K562 (cell line): ENCODE measurements around the gene SNUPN. TPM values are rescaled to one million over a fixed set of nuclear protein-coding genes. Genes with fewer than 3 reads are reported as not detected.
A peak's percentile ranks its signal among the peaks of the same experiment; 100 is the strongest.

ENCODE experiments used
- C11orf30 ChIP-seq: fragments of 450-650 bp; IDR thresholded peaks from 2 replicates; pipeline ENCODE4 v1.6.1; 2016; ENCODE audit warnings: low read depth, mild to moderate bottlenecking
- CBX3 ChIP-seq, 2 experiments: IDR thresholded peaks; 1 replicate in 1 of 2; 2 replicates in 1 of 2; pipeline ENCODE4 v1.6.1; 2012; ENCODE audit warnings: inconsistent platforms in 2 of 2, low read length in 2 of 2, borderline replicate concordance in 1 of 2, control low read depth in 1 of 2
- EP300 ChIP-seq: IDR thresholded peaks from 2 replicates; pipeline ENCODE4 v1.6.1; 2012; ENCODE audit warnings: low read length, improper control_type of control experiment
- MED1 ChIP-seq: sonication (generic); formaldehyde crosslinking; IDR thresholded peaks from 2 replicates; pipeline ENCODE4 v1.8.1; 2023; ENCODE audit warnings: missing genetic modification reagents, borderline replicate concordance
- MEF2A ChIP-seq: IDR thresholded peaks from 2 replicates; pipeline ENCODE4 v1.6.1; 2011; ENCODE audit warnings: low read depth, mild to moderate bottlenecking, low read length, moderate library complexity; ENCODE audit not compliant: control insufficient read depth
- MTA3 ChIP-seq: fragments of 450-650 bp; formaldehyde crosslinking; IDR thresholded peaks from 2 replicates; pipeline ENCODE4 v1.6.1; 2017; ENCODE audit warnings: mild to moderate bottlenecking, borderline replicate concordance
- SIRT6 ChIP-seq: IDR thresholded peaks from one replicate; pipeline ENCODE4 v1.6.1; 2012; ENCODE audit warnings: low read depth, mild to moderate bottlenecking, control low read depth, inconsistent platforms, low read length, moderate library complexity
- TRIM25 ChIP-seq: fragments of 450-650 bp; IDR thresholded peaks from 2 replicates; pipeline ENCODE4 v1.7.0; 2016; ENCODE audit warnings: borderline replicate concordance
- ZNF124 ChIP-seq: sonication (generic); formaldehyde crosslinking; IDR thresholded peaks from 2 replicates; pipeline ENCODE4 v1.8.1; 2022; ENCODE audit warnings: missing genetic modification reagents
- ZNF24 ChIP-seq: fragments of 450-650 bp; IDR thresholded peaks from 2 replicates; pipeline ENCODE4 v1.6.1; 2016
- ZNF512 ChIP-seq: IDR thresholded peaks from 2 replicates; pipeline ENCODE4 v1.6.1; 2016; ENCODE audit warnings: missing genetic modification characterization, missing compliant biosample characterization
- polyA plus RNA-seq, 8 experiments: library from polyadenylated mRNA; depleted of rRNA in 4 of 8; stranded (reverse) in 5 of 8; unstranded in 3 of 8; fragments of >200 nt; fragmentation: Nextera tagmentation in 2 of 8; fragmentation: Illumina TruSeq in 1 of 8; extraction: Ambion mirVana in 2 of 8; extraction: Trizol in 1 of 8; gene quantifications; 2 replicates each; pipeline versions ENCODE4 v1.2.1 to v1.2.3, GENCODE V29; 2011 to 2014; ENCODE audit warnings: inconsistent platforms in 1 of 8, missing spikeins in 1 of 8
- total RNA-seq, 7 experiments: library from RNA; depleted of rRNA in 6 of 7; stranded (reverse); fragments of >200 nt in 6 of 7; fragmentation: Illumina TruSeq in 2 of 7; extraction: Trizol in 2 of 7; gene quantifications; 2 replicates each; pipeline versions ENCODE4 v1.2.1 to v1.2.3, GENCODE V29; 2011 to 2021; ENCODE audit warnings: low replicate concordance in 1 of 7

SNUPN gene
- total and polyA plus RNA-seq, 9 of the 15 experiments (the other 6 are each of a cell fraction or from before 2014, with no cell fraction given), result 32.2 to 78.3 (median 40.0) TPM

DNA sequence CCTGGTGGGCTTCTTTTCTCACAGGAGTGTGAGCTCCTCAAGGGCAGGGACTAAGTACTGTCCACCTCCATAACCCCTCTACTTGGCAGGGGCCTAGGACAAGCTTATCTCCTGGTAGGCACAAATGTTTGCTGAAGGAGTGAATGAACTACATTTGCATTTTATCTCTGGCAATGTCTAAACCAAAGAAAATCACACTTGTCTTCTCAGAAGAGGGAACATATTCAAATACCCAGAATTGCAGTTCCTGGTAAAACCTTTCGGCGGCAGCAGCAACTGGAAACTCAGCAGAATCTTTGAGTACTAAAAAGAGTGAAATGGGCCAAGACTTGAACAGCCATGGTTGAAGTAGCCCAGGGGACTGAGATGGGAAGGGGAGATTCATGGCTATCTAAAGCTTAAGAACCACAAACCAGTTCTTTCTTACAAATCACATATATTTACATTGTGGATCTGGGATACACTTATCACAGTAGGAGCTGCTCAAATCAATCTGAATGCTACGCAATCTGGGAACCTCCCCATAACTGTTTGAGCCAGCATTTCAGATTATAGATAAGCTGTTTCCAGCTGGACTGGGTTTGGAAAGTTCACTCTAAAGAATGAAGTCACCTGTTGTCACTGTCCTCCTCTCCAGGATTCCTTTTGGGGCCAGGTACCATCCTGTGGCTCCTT, 27.7 kb downstream of the SNUPN start (continued):
- TF ChIP-seq EP300, result 0 out of 2 replicates have a peak, but pooled peaks have one; percentile 17
- TF ChIP-seq CBX3 (IDR thresholded peaks at IDR 0.05; ENCODE audit: borderline replicate concordance in 1 of 2, low read length in 2 of 2), result no peak
- peak; percentile 92 for TF ChIP-seq ZNF24
- TF ChIP-seq MTA3, result no peak
- TF ChIP-seq C11orf30, result peak; percentile 36; the same call in 1 of the 2 replicates
- no peak for TF ChIP-seq ZNF512 (tag)
- no peak for TF ChIP-seq SIRT6
- TF ChIP-seq MED1 (CRISPR knock-in tag), result no peak
- no peak for TF ChIP-seq ZNF124 (CRISPR knock-in tag)
- no peak for TF ChIP-seq TRIM25
- no peak for TF ChIP-seq MEF2A
- TF ChIP-seq, all 486 proteins: peak for 18
